Non-pigmented ciliary epithelial cell (primary cell): ENCODE data around the gene ERCC5.
A peak's percentile ranks its signal among the peaks of the same experiment; 100 is the strongest.

Source experiments
- DNase-seq: peaks from one replicate; pipeline ENCODE4 v3.0.0-alpha.2; 2010; ENCODE audit warnings: low read depth

The ERCC5 gene

GRCh38 chr13:102845630-102846260, at the start of gene ERCC5:
Gene ERCC5 (plus strand): TSS chr13:102846032. CDS start chr13:102846267, 235 bp downstream.
- DNase-seq = peak; percentile 82

- peak; percentile 78 for DNase-seq
These were observed 47.0 kb upstream of the ERCC5 start, which contains the start of the genes BIVM and POGLUT2 for GRCh38 chr13:102798581-102799425. Gene BIVM (plus strand): TSS chr13:102799119. CDS start chr13:102807268, 8,149 bp downstream. Gene POGLUT2 (minus strand): TSS chr13:102798976. CDS start chr13:102798670, 306 bp downstream.

- no peak for DNase-seq
These were observed 46.2 kb upstream of the ERCC5 start for GRCh38 chr13:102799426-102800144.

GRCh38 chr13:102800145-102801041, 45.4 kb upstream of the ERCC5 start:
- DNase-seq = no peak

- no peak for DNase-seq
These were observed 40.2 kb upstream of the ERCC5 start for GRCh38 chr13:102805680-102806079.

- DNase-seq = no peak
These were observed 38.1 kb upstream of the ERCC5 start for GRCh38 chr13:102807699-102808098.

- no peak for DNase-seq
These were observed 33.1 kb upstream of the ERCC5 start for GRCh38 chr13:102812611-102813287.

GRCh38 chr13:102814025-102814607, 31.7 kb upstream of the ERCC5 start:
- DNase-seq = no peak

GRCh38 chr13:102814793-102815192, 31.0 kb upstream of the ERCC5 start:
- DNase-seq = no peak

- no peak for DNase-seq
These were observed 30.0 kb upstream of the ERCC5 start for GRCh38 chr13:102815788-102816187.

- no peak for DNase-seq
These were observed 29.1 kb upstream of the ERCC5 start for GRCh38 chr13:102816708-102817107.

GRCh38 chr13:102817241-102817640, 28.6 kb upstream of the ERCC5 start:
- DNase-seq = no peak

GRCh38 chr13:102817907-102818306, 27.9 kb upstream of the ERCC5 start:
- no peak for DNase-seq

GRCh38 chr13:102825400-102825799, 20.4 kb upstream of the ERCC5 start:
- no peak for DNase-seq

- peak; percentile 85 for DNase-seq
These were observed 19.7 kb upstream of the ERCC5 start for GRCh38 chr13:102825921-102826706.

GRCh38 chr13:102830646-102831045, 15.2 kb upstream of the ERCC5 start:
- no peak for DNase-seq

GRCh38 chr13:102836471-102836870, 9.4 kb upstream of the ERCC5 start:
- no peak for DNase-seq

- no peak for DNase-seq
These were observed 7.6 kb upstream of the ERCC5 start for GRCh38 chr13:102838273-102838672.

- DNase-seq = no peak
These were observed 6.8 kb upstream of the ERCC5 start for GRCh38 chr13:102838982-102839381.

- DNase-seq = no peak
These were observed 6.4 kb upstream of the ERCC5 start for GRCh38 chr13:102839462-102839861.
